Activated B cell treated with CpG ODN at 0.5 μM for 24 hours (primary cell): ENCODE data around the gene WNT9A. TPM values are rescaled to one million over a fixed set of nuclear protein-coding genes. Genes with fewer than 3 reads are reported as not detected.

Experiments
- ATAC-seq: fragments of 200-7000 bp; cut with Tn5 transposase; one replicate; pipeline ENCODE4 v1.10.0; 2021; ENCODE audit warnings: low read depth, mild to moderate bottlenecking, moderate library complexity
- CTCF ChIA-PET: fragments of 350-600 bp; sonication (Branson Sonifier 250); formaldehyde crosslinking; loops from one replicate; lab custom pipeline; 2021; ENCODE audit warnings: antibody characterized with exemption; lab: Charles Lee
- POLR2A ChIA-PET: fragments of 350-600 bp; sonication (Branson Sonifier 250); formaldehyde crosslinking; loops from one replicate; lab custom pipeline; 2021; ENCODE audit warnings: antibody characterized with exemption; lab: Charles Lee
- DNase-seq: peaks from one replicate; pipeline ENCODE4 v3.0.0; 2022
- H3K27ac Mint-ChIP-seq: one replicate; pipeline ENCODE4 v1.8.0; 2020; ENCODE audit warnings: mixed read lengths
- H3K27me3 Mint-ChIP-seq: one replicate; pipeline ENCODE4 v1.8.0; 2021; ENCODE audit warnings: mixed read lengths
- H3K36me3 Mint-ChIP-seq: one replicate; pipeline ENCODE4 v1.8.0; 2021; ENCODE audit warnings: low read depth, mixed read lengths
- H3K4me1 Mint-ChIP-seq: one replicate; pipeline ENCODE4 v1.8.0; 2021; ENCODE audit warnings: mixed read lengths
- H3K4me3 Mint-ChIP-seq: one replicate; pipeline ENCODE4 v1.8.0; 2020; ENCODE audit warnings: mild to moderate bottlenecking, mixed read lengths
- H3K9me3 Mint-ChIP-seq: one replicate; pipeline ENCODE4 v1.8.0; 2020; ENCODE audit warnings: mixed read lengths
- CTCF ChIP-seq: fragments of 200-600 bp; IDR thresholded peaks from one replicate; pipeline ENCODE4 v1.8.0; 2022; ENCODE audit warnings: antibody characterized with exemption, mild to moderate bottlenecking
- intact Hi-C: fragments of 100-400 bp; cut with micrococcal nuclease; formaldehyde crosslinking; loops from one replicate; pipeline ENCODE4 v1.15.1; 2024
- total RNA-seq: library from RNA; stranded (reverse); gene quantifications from 2 replicates; pipeline ENCODE4 v1.2.3, GENCODE V29; 2022

WNT9A gene
- total RNA-seq, 1 donor from 2014 or later = not detected

- no peaks in the 10 kb centered on the region for H3K9me3 Mint-ChIP-seq
- no peak overlapping the region for H3K4me3 Mint-ChIP-seq
- ChIA-PET POLR2A (no interaction called here), CTCF (no interaction called here)
- no peak overlapping the region for H3K27ac Mint-ChIP-seq
- ATAC-seq (no peak), DNase-seq (no peak)
- TF ChIP-seq CTCF = no peak
- no peaks in the 10 kb centered on the region for H3K36me3 Mint-ChIP-seq
- peaks cover 41% of the 10 kb centered on the region for H3K27me3 Mint-ChIP-seq
- intact Hi-C loops = no loop called here
- no peaks in the 10 kb centered on the region for H3K4me1 Mint-ChIP-seq
Measured at GRCh38 chr1:227870366-227870765, 77.4 kb downstream of the WNT9A start.

- CTCF ChIA-PET = no interaction called here
- ATAC-seq (no peak), DNase-seq (no peak)
- Mint-ChIP-seq H3K27me3 (peaks cover 36% of the 10 kb centered on the region), H3K4me1 (no peaks in the 10 kb centered on the region), H3K27ac (no peak overlapping the region), H3K36me3 (no peaks in the 10 kb centered on the region), H3K4me3 (no peak overlapping the region), H3K9me3 (peaks cover under 1% of the 10 kb centered on the region)
- POLR2A ChIA-PET = no interaction called here
- no peak for TF ChIP-seq CTCF
- intact Hi-C loops = no loop called here
Measured at GRCh38 chr1:227869851-227870305, 77.9 kb downstream of the WNT9A start.

- no peaks in the 10 kb centered on the region for H3K4me1 Mint-ChIP-seq
- H3K4me3 Mint-ChIP-seq = no peak overlapping the region
Measured at GRCh38 chr1:227869279-227869842, 78.4 kb downstream of the WNT9A start.

More at GRCh38 chr1:227869279-227869842, 78.4 kb downstream of the WNT9A start:
- Mint-ChIP-seq H3K27me3 (peaks cover 35% of the 10 kb centered on the region), H3K9me3 (peaks cover 6% of the 10 kb centered on the region), H3K36me3 (no peaks in the 10 kb centered on the region), H3K27ac (no peak overlapping the region)
- CTCF ChIA-PET = no interaction called here
- TF ChIP-seq CTCF = no peak
- ATAC-seq (no peak), DNase-seq (no peak)
- intact Hi-C loops = no loop called here
- POLR2A ChIA-PET = no interaction called here

Other genes with a start within 250 kb of the WNT9A start
- gene JMJD4, start 212.6 kb downstream of the WNT9A start, total RNA-seq = 23.5 and 26.7 TPM in 2 replicates
- 24.2 and 24.3 TPM in 2 replicates for gene SNAP47, start 212.5 kb downstream of the WNT9A start, total RNA-seq
- not detected in 2 replicates for gene PRSS38, start 132.3 kb downstream of the WNT9A start, total RNA-seq
- not detected in 2 replicates for gene WNT3A, start 59.1 kb upstream of the WNT9A start, total RNA-seq
- 209 and 213 TPM in 2 replicates for gene ARF1, start 134.8 kb upstream of the WNT9A start, total RNA-seq
- gene C1orf35, start 155.4 kb upstream of the WNT9A start, total RNA-seq = 11.9 and 13.3 TPM in 2 replicates
- 34.0 and 34.3 TPM in 2 replicates for gene MRPL55, start 161.4 kb upstream of the WNT9A start, total RNA-seq
- gene GUK1, start 192.3 kb upstream of the WNT9A start, total RNA-seq = 104 and 119 TPM in 2 replicates
- gene GJC2, start 202.0 kb upstream of the WNT9A start, total RNA-seq = 0.24 and 0.35 TPM in 2 replicates
- 10.8 and 14.5 TPM in 2 replicates for gene IBA57, start 217.9 kb upstream of the WNT9A start, total RNA-seq